ENCODE data around the gene MYH15.

DNA sequence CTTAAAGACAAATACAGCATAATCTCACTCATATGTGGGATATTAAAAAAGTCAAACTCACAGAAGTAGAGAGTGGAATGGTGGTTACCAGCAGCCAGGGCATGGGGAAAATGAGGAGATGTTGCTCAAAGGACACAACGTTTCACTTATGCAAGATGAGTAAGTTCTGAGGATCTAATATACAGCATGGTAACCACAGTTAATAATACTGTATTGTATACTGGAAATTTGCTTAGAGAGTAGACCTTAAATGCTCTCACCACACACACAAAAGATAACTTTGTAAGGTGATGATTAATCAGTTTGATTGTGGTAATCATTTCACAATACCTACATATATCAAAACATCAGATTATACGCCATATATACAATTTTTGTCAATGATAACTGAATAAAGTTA is 60.0 kb downstream of the MYH15 start:
- TF ChIP-seq ARNT (IDR thresholded peaks at IDR 0.05): no peak
- TF ChIP-seq NFRKB (IDR thresholded peaks at IDR 0.05): no peak
- TF ChIP-seq BHLHE40 (IDR thresholded peaks at IDR 0.05; ENCODE audit: borderline replicate concordance): no peak
- no peak for TF ChIP-seq FOXK2 (IDR thresholded peaks at IDR 0.05)
- TF ChIP-seq TARDBP (IDR thresholded peaks at IDR 0.05): no peak
- no peak for TF ChIP-seq ELF4 (IDR thresholded peaks at IDR 0.05)
- TF ChIP-seq L3MBTL2 (conservative IDR thresholded peaks at IDR 0.05): no peak
- TF ChIP-seq LEF1 (IDR thresholded peaks at IDR 0.05; ENCODE audit: borderline replicate concordance): no peak
- no peak for TF ChIP-seq FOXM1 (IDR thresholded peaks at IDR 0.05; ENCODE audit: borderline replicate concordance)
- TF ChIP-seq HDGF (IDR thresholded peaks at IDR 0.05; ENCODE audit: borderline replicate concordance): no peak
